WTC11 (cell line): ENCODE results near the gene ATG101. TPM values are rescaled to one million over a fixed set of nuclear protein-coding genes. Genes with fewer than 3 reads are reported as not detected.

Experiments
- ATAC-seq: fragments of 200-7000 bp; cut with Tn5 transposase; 2 replicates; pipeline ENCODE4 v1.10.0; 2021; ENCODE audit warnings: mild to moderate bottlenecking, moderate library complexity
- CTCF ChIA-PET: fragments of 300-600 bp; sonication (Branson Sonifier 250); formaldehyde crosslinking; loops from one replicate; lab custom pipeline; 2021; ENCODE audit warnings: antibody characterized with exemption; lab: Charles Lee
- POLR2A ChIA-PET: fragments of 350-600 bp; sonication (Branson Sonifier 250); formaldehyde crosslinking; loops from one replicate; lab custom pipeline; 2021; ENCODE audit warnings: antibody characterized with exemption; lab: Charles Lee
- DNase-seq: peaks from one replicate; pipeline ENCODE4 v3.0.0; 2021; ENCODE audit warnings: low spot score
- H3K27ac Mint-ChIP-seq: 2 replicates; pipeline ENCODE4 v1.8.0; 2021; ENCODE audit warnings: mixed read lengths
- H3K27me3 Mint-ChIP-seq: 2 replicates; pipeline ENCODE4 v1.8.0; 2021; ENCODE audit warnings: low read depth, mild to moderate bottlenecking, moderate library complexity, mixed read lengths
- H3K36me3 Mint-ChIP-seq: 2 replicates; pipeline ENCODE4 v1.8.0; 2021; ENCODE audit warnings: mixed read lengths
- H3K4me1 Mint-ChIP-seq: 2 replicates; pipeline ENCODE4 v1.8.0; 2022; ENCODE audit warnings: mixed read lengths
- H3K4me3 Mint-ChIP-seq: 2 replicates; pipeline ENCODE4 v1.8.0; 2021; ENCODE audit warnings: mild to moderate bottlenecking, moderate library complexity, mixed read lengths
- H3K9me3 Mint-ChIP-seq: 2 replicates; pipeline ENCODE4 v1.8.0; 2021; ENCODE audit warnings: mixed read lengths
- ATF1 ChIP-seq: sonication (generic); formaldehyde crosslinking; IDR thresholded peaks from 2 replicates; pipeline ENCODE4 v1.8.1; 2023; ENCODE audit warnings: mild to moderate bottlenecking, moderate library complexity, missing genetic modification reagents
- ATF6 ChIP-seq: sonication (generic); formaldehyde crosslinking; IDR thresholded peaks from 2 replicates; pipeline ENCODE4 v1.8.1; 2023; ENCODE audit warnings: mild to moderate bottlenecking, missing genetic modification reagents
- CREB1 ChIP-seq: sonication (generic); formaldehyde crosslinking; IDR thresholded peaks from 2 replicates; pipeline ENCODE4 v1.8.0; 2023; ENCODE audit warnings: mild to moderate bottlenecking, missing genetic modification reagents
- HMGXB4 ChIP-seq: sonication (generic); formaldehyde crosslinking; IDR thresholded peaks from 2 replicates; pipeline ENCODE4 v1.8.1; 2023; ENCODE audit warnings: mild to moderate bottlenecking, moderate library complexity, missing genetic modification reagents
- SOX15 ChIP-seq: fragments of 250-450 bp; sonication (Bioruptor Pico); IDR thresholded peaks from 2 replicates; pipeline ENCODE4 v1.9.0; 2021; ENCODE audit warnings: mild to moderate bottlenecking
- TP53 ChIP-seq: sonication (generic); formaldehyde crosslinking; IDR thresholded peaks from 2 replicates; pipeline ENCODE4 v1.8.1; 2023; ENCODE audit warnings: mild to moderate bottlenecking, missing genetic modification reagents
- USF2 ChIP-seq: sonication (generic); formaldehyde crosslinking; IDR thresholded peaks from 2 replicates; pipeline ENCODE4 v1.8.1; 2023; ENCODE audit warnings: mild to moderate bottlenecking, missing genetic modification reagents, moderate library complexity
- ZNF121 ChIP-seq: sonication (generic); formaldehyde crosslinking; IDR thresholded peaks from 2 replicates; pipeline ENCODE4 v1.8.0; 2023; ENCODE audit warnings: missing genetic modification reagents
- ZNF263 ChIP-seq: sonication (generic); formaldehyde crosslinking; IDR thresholded peaks from 2 replicates; pipeline ENCODE4 v1.8.1; 2022; ENCODE audit warnings: low read depth, mild to moderate bottlenecking, moderate library complexity, missing genetic modification reagents
- ZNF671 ChIP-seq: fragments of 250-450 bp; sonication (Bioruptor Pico); IDR thresholded peaks from 2 replicates; pipeline ENCODE4 v1.8.0; 2021; ENCODE audit warnings: mild to moderate bottlenecking
- total RNA-seq: library from RNA; stranded (reverse); gene quantifications from 3 replicates; pipeline ENCODE4 v1.2.3, GENCODE V29; 2021
- TF ChIP-seq, protein P1 (sequence below): fragments of 250-450 bp; sonication (Bioruptor Pico); IDR thresholded peaks from 2 replicates; pipeline ENCODE4 v1.9.0; 2021; ENCODE audit warnings: mild to moderate bottlenecking
- TF ChIP-seq, protein P2 (sequence below): sonication (generic); formaldehyde crosslinking; conservative IDR thresholded peaks from 2 replicates; pipeline ENCODE4 v1.8.1; 2022; ENCODE audit warnings: mild to moderate bottlenecking, missing genetic modification reagents
- TF ChIP-seq, protein P3 (sequence below): sonication (generic); formaldehyde crosslinking; IDR thresholded peaks from 2 replicates; pipeline ENCODE4 v1.8.1; 2022; ENCODE audit warnings: low read depth, missing genetic modification reagents, borderline replicate concordance

The ATG101 gene
- total RNA-seq, 1 experiment from 2014 or later, result 52.1 TPM

DNA sequence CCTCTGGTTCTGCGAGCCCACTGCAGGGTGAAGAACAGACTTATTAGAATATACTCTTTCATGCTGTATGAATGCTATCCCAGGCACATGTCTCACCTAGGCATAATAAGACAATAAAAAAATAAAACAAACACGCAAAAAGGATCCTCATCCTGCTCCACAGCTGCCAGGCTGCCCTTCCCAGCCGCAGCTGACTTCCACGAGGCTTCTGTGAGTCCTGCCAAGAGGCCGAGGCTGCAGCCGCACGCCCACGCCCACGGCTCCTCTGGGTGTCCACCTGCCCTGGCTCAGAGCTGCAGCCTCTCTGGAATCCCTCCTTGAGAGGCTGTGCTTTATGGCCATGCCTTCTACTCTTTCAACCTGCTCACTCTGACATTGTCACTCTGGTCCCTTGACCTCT lies 16.6 kb downstream of the ATG101 start (continued):
- TF ChIP-seq, protein P1, sequence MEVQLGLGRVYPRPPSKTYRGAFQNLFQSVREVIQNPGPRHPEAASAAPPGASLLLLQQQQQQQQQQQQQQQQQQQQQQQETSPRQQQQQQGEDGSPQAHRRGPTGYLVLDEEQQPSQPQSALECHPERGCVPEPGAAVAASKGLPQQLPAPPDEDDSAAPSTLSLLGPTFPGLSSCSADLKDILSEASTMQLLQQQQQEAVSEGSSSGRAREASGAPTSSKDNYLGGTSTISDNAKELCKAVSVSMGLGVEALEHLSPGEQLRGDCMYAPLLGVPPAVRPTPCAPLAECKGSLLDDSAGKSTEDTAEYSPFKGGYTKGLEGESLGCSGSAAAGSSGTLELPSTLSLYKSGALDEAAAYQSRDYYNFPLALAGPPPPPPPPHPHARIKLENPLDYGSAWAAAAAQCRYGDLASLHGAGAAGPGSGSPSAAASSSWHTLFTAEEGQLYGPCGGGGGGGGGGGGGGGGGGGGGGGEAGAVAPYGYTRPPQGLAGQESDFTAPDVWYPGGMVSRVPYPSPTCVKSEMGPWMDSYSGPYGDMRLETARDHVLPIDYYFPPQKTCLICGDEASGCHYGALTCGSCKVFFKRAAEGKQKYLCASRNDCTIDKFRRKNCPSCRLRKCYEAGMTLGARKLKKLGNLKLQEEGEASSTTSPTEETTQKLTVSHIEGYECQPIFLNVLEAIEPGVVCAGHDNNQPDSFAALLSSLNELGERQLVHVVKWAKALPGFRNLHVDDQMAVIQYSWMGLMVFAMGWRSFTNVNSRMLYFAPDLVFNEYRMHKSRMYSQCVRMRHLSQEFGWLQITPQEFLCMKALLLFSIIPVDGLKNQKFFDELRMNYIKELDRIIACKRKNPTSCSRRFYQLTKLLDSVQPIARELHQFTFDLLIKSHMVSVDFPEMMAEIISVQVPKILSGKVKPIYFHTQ, result no peak
- TF ChIP-seq ZNF671 (CRISPR knock-in tag) (no peak), TP53 (CRISPR knock-in tag) (no peak), HMGXB4 (CRISPR knock-in tag) (no peak), SOX15 (CRISPR knock-in tag) (no peak), ZNF121 (CRISPR knock-in tag) (no peak)
- TF ChIP-seq, protein P2, sequence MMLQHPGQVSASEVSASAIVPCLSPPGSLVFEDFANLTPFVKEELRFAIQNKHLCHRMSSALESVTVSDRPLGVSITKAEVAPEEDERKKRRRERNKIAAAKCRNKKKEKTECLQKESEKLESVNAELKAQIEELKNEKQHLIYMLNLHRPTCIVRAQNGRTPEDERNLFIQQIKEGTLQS (CRISPR knock-in tag), result no peak

DNA sequence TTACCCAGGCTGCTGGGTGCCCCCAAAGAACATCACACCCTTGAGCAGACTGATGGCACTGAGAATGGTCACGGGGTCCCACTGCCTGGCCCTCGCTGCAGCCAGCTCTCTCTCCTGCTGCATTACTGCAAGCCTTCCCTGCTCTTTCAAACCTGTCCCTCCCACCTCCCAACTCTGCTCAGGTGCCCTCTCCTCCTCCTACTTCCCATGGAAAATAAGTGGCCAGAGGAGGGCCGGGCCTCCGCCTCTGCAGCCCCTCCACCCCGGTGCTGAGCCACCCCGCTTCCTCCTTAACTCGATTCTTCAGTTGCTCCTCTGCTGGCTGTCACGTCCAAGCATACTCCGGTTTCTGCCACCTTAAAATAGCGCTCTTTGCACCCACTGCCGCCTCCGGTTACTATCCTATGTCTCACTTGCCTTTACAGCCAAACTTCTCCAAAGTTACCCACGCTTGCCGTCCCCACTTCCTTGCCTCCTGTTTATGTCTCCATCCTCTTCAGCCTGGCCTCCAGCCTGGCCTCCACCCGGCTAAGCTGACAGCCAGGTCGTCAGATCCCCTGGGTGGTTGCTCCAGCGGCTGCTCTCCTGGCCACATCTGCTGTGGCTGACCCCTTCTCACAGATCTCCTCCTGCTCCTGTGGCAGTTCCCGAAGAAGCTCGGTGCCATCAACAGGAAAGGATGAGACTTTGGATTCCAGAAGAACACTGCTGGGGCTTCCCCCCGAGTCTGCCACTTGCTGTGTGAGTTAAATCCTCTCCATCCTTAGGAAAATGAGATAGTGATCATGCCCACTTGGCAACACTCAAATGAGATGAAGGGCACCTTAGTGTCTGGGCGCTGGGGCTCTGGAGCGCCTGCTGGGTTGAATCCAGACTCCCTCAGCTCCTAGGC lies 17.4 kb downstream of the ATG101 start:
- Mint-ChIP-seq H3K4me1 (peaks cover 21% of the 10 kb centered on the region), H3K4me3 (no peak overlapping the region), H3K9me3 (no peaks in the 10 kb centered on the region), H3K27me3 (no peaks in the 10 kb centered on the region), H3K36me3 (no peaks in the 10 kb centered on the region), H3K27ac (no peak overlapping the region)
- ATAC-seq (no peak), DNase-seq (no peak)
- ChIA-PET POLR2A (interaction anchor here (0.5 kb wide), 1 partner anchor 33 kb away, joined by 3 read pairs; no protein-coding TSS in a partner anchor), CTCF (interaction anchor here (0.7 to 11.4 kb wide), 6 partner anchors 29 to 67 kb away, joined by 3 to 388 read pairs (median 6); no protein-coding TSS in a partner anchor)
- TF ChIP-seq, protein P3, sequence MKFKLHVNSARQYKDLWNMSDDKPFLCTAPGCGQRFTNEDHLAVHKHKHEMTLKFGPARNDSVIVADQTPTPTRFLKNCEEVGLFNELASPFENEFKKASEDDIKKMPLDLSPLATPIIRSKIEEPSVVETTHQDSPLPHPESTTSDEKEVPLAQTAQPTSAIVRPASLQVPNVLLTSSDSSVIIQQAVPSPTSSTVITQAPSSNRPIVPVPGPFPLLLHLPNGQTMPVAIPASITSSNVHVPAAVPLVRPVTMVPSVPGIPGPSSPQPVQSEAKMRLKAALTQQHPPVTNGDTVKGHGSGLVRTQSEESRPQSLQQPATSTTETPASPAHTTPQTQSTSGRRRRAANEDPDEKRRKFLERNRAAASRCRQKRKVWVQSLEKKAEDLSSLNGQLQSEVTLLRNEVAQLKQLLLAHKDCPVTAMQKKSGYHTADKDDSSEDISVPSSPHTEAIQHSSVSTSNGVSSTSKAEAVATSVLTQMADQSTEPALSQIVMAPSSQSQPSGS (CRISPR knock-in tag), result no peak
- TF ChIP-seq USF2 (CRISPR knock-in tag) (no peak), ATF6 (no peak), CREB1 (CRISPR knock-in tag) (no peak), ZNF263 (CRISPR knock-in tag) (no peak), ATF1 (no peak)
